K562 (cell line): ENCODE measurements around the gene CDKN3. TPM values are rescaled to one million over a fixed set of nuclear protein-coding genes. Genes with fewer than 3 reads are reported as not detected.

Experiments used
- ATAC-seq: fragments of 200-7000 bp; cut with Tn5 transposase; 3 replicates; pipeline ENCODE4 v1.9.1; 2020; ENCODE audit warnings: moderate library complexity
- BruUV-seq: library from RNA; stranded (reverse); fragments of 400-500 nt; replicated peaks from 2 replicates; lab custom pipeline; 2021; lab: Mats Ljungman, UMichigan
- CTCF ChIA-PET: fragments of 300-600 bp; formaldehyde crosslinking; extraction: SDS; loops from one replicate; lab custom pipeline; 2021; ENCODE audit warnings: low intra/inter-chr PET ratio; lab: Yijun Ruan, JAX
- POLR2A ChIA-PET: fragments of 300-600, 350-650 bp; sonication (Branson Sonifier 250); formaldehyde crosslinking; extraction: SDS; loops from one replicate; lab custom pipeline; 2021; ENCODE audit warnings: antibody characterized with exemption, inconsistent platforms; lab: Yijun Ruan, JAX
- DNase-seq, 4 experiments: peaks; one replicate each; pipeline versions ENCODE4 v3.0.0 to v3.0.0-alpha.2; 2011 to 2018; ENCODE audit warnings: low spot score in 3 of 4, mixed read lengths in 3 of 4; ENCODE audit errors: extremely low read depth in 1 of 4
- FAIRE-seq: peaks from 2 replicates; lab custom pipeline; 2011; peaks lifted over from hg19 to GRCh38; lab: Jason Lieb, UNC
- H2AFZ ChIP-seq: 2 replicates; pipeline ENCODE4 v1.6.0; 2011; ENCODE audit warnings: low read depth, low read length, control low read depth, inconsistent platforms
- H3K27ac ChIP-seq: fragments of 200-600 bp; 3 replicates; pipeline ENCODE4 v1.8.0; 2011; ENCODE audit warnings: low read depth, mild to moderate bottlenecking, control low read depth, inconsistent platforms, low read length, moderate library complexity, mixed read lengths; ENCODE audit errors: extremely low read depth
- H3K27me3 ChIP-seq, 2 experiments: fragments of 300-600 bp in 1 of 2; 2 replicates in 1 of 2; 3 replicates in 1 of 2; pipeline versions ENCODE4 v1.6.0 to v1.8.0; 2011; ENCODE audit warnings: inconsistent platforms in 2 of 2, low read length in 2 of 2, mild to moderate bottlenecking in 1 of 2, mixed read lengths in 1 of 2, moderate library complexity in 1 of 2; ENCODE audit not compliant: control insufficient read depth in 2 of 2, insufficient read depth in 2 of 2
- H3K36me3 ChIP-seq: fragments of 300-600 bp; 3 replicates; pipeline ENCODE4 v1.8.0; 2011; ENCODE audit warnings: mild to moderate bottlenecking, low read length, inconsistent platforms; ENCODE audit not compliant: control insufficient read depth, insufficient read depth
- H3K4me1 ChIP-seq, 2 experiments: fragments of 200-600 bp in 1 of 2; replicated peaks in 1 of 2; 2 replicates in 1 of 2; 3 replicates in 1 of 2; pipeline versions ENCODE4 v1.5.1 to v1.8.0; 2011; ENCODE audit warnings: inconsistent platforms in 2 of 2, low read length in 2 of 2, mild to moderate bottlenecking in 1 of 2, mixed read lengths in 1 of 2, moderate library complexity in 1 of 2; ENCODE audit not compliant: control insufficient read depth in 2 of 2, insufficient read depth in 2 of 2
- H3K4me2 ChIP-seq: 2 replicates; pipeline ENCODE4 v1.6.1; 2011; ENCODE audit warnings: low read length, control low read depth, inconsistent platforms, mixed read lengths; ENCODE audit not compliant: insufficient read depth
- H3K4me3 ChIP-seq: fragments of 200-600 bp; sonication (generic), shearing (Covaris generic); 2 replicates; pipeline ENCODE4 v1.5.1; 2016; ENCODE audit warnings: control low read depth, inconsistent platforms
- H3K79me2 ChIP-seq: fragments of 200-600 bp; 3 replicates; pipeline ENCODE4 v1.8.0; 2011; ENCODE audit warnings: low read length, inconsistent platforms; ENCODE audit not compliant: control insufficient read depth, insufficient read depth
- H3K9ac ChIP-seq, 2 experiments: 2 replicates each; pipeline versions ENCODE4 v1.6.0 to v1.6.1; 2011; ENCODE audit warnings: low read depth in 2 of 2, low read length in 2 of 2, control low read depth in 1 of 2, inconsistent platforms in 1 of 2, mild to moderate bottlenecking in 1 of 2, mixed read lengths in 1 of 2; ENCODE audit not compliant: insufficient read depth in 1 of 2
- H3K9me1 ChIP-seq: one replicate; pipeline ENCODE4 v1.6.0; 2011; ENCODE audit warnings: inconsistent platforms, mild to moderate bottlenecking, low read length, moderate library complexity; ENCODE audit not compliant: control insufficient read depth, insufficient read depth
- H3K9me3 ChIP-seq: replicated peaks from 2 replicates; pipeline ENCODE4 v1.5.1; 2011; ENCODE audit warnings: low read depth, low read length, inconsistent platforms; ENCODE audit not compliant: control insufficient read depth, insufficient read depth
- H4K20me1 ChIP-seq: replicated peaks from 2 replicates; pipeline ENCODE4 v1.6.1; 2011; ENCODE audit warnings: low read length, inconsistent platforms, mixed read lengths; ENCODE audit not compliant: control insufficient read depth, insufficient read depth
- CBX2 ChIP-seq: fragments of 200-600 bp; sonication (generic); IDR thresholded peaks from one replicate; pipeline ENCODE4 v1.6.1; 2012; ENCODE audit warnings: mild to moderate bottlenecking, low read length, inconsistent platforms; ENCODE audit not compliant: insufficient read depth, poor library complexity, severe bottlenecking
- ETS1 ChIP-seq: conservative IDR thresholded peaks from 2 replicates; pipeline ENCODE4 v1.6.1; 2011; ENCODE audit warnings: low read depth, mild to moderate bottlenecking, low read length; ENCODE audit not compliant: control insufficient read depth
- GATA2 ChIP-seq: sonication (generic); formaldehyde crosslinking; IDR thresholded peaks from 2 replicates; pipeline ENCODE4 v1.4.0; 2020; ENCODE audit warnings: mild to moderate bottlenecking, missing genetic modification reagents
- MEF2D ChIP-seq: conservative IDR thresholded peaks from 2 replicates; pipeline ENCODE4 v1.6.1; 2016; ENCODE audit warnings: low read depth, missing genetic modification characterization, missing compliant biosample characterization
- NR2C1 ChIP-seq, 2 experiments: fragments of 450-650 bp; IDR thresholded peaks; 2 replicates each; pipeline ENCODE4 v1.6.1; 2017; ENCODE audit warnings: mild to moderate bottlenecking in 2 of 2, antibody characterized with exemption in 1 of 2, inconsistent platforms in 1 of 2, missing compliant biosample characterization in 1 of 2, missing genetic modification characterization in 1 of 2
- ZBTB12 ChIP-seq: fragments of 250-450 bp; sonication (Bioruptor Pico); IDR thresholded peaks from 2 replicates; pipeline ENCODE4 v1.4.0; 2020
- ZNF444 ChIP-seq: fragments of 250-450 bp; sonication (Bioruptor Pico); IDR thresholded peaks from 2 replicates; pipeline ENCODE4 v1.4.0; 2020; ENCODE audit warnings: mild to moderate bottlenecking, moderate library complexity
- WGBS: fragments of 100-300 bp; shearing (Covaris generic); methylation state at CpG from one replicate; pipeline ENCODE4 v1.1.6; 2016; ENCODE audit warnings: low coverage, mixed read lengths; ENCODE audit not compliant: insufficient coverage; ENCODE audit errors: missing lambda C conversion rate; 5-methylcytosine and 5-hydroxymethylcytosine counted together
- in situ Hi-C: fragments of 300-500 bp; cut with MboI; formaldehyde crosslinking; loops from 4 replicates; pipeline ENCODE4 v1.15.0; 2018; ENCODE audit warnings: inconsistent platforms, mixed read lengths
- intact Hi-C: fragments of 100-400 bp; cut with micrococcal nuclease; formaldehyde crosslinking; loops from 2 replicates; pipeline ENCODE4 v1.14.2; 2022
- polyA plus RNA-seq, 8 experiments: library from polyadenylated mRNA; depleted of rRNA in 4 of 8; stranded (reverse) in 5 of 8; unstranded in 3 of 8; fragments of >200 nt; fragmentation: Nextera tagmentation in 2 of 8; fragmentation: Illumina TruSeq in 1 of 8; extraction: Ambion mirVana in 2 of 8; extraction: Trizol in 1 of 8; gene quantifications; 2 replicates each; pipeline versions ENCODE4 v1.2.1 to v1.2.3, GENCODE V29; 2011 to 2014; ENCODE audit warnings: inconsistent platforms in 1 of 8, missing spikeins in 1 of 8
- total RNA-seq, 7 experiments: library from RNA; depleted of rRNA in 6 of 7; stranded (reverse); fragments of >200 nt in 6 of 7; fragmentation: Illumina TruSeq in 2 of 7; extraction: Trizol in 2 of 7; gene quantifications; 2 replicates each; pipeline versions ENCODE4 v1.2.1 to v1.2.3, GENCODE V29; 2011 to 2021; ENCODE audit warnings: low replicate concordance in 1 of 7

The CDKN3 gene
- total and polyA plus RNA-seq, 9 of the 15 experiments (the other 6 are each of a cell fraction or from before 2014, with no cell fraction given): 41.3 to 128 (median 70.7) TPM

- no peak for TF ChIP-seq ZBTB12 (CRISPR knock-in tag)
- no peak for TF ChIP-seq CBX2
- TF ChIP-seq, all 486 proteins: peak for 0
Observed at GRCh38 chr14:54364555-54365415, 32.0 kb upstream of the CDKN3 start (continued).

GRCh38 chr14:54366736-54367735, 29.8 kb upstream of the CDKN3 start:
- H4K20me1 ChIP-seq: no peaks in the 10 kb centered on the region
- no peak overlapping the region for H3K9ac ChIP-seq
- peak; percentile 49 for FAIRE-seq
- H2AFZ ChIP-seq: peak overlapping the region; percentile 67; the same call in 1 of the 2 replicates
- no peak overlapping the region for H3K4me3 ChIP-seq
- peak in 3 of 4 experiments; percentile 12 to 59 (median 53) for DNase-seq
- H3K9me1 ChIP-seq: no peaks in the 10 kb centered on the region
- POLR2A ChIA-PET: interaction anchor here (0.5 kb wide), 1 partner anchor 406 kb away, joined by 3 read pairs; no protein-coding TSS in a partner anchor
- in situ Hi-C loops: no loop called here
- BruUV-seq: TSS peak; percentile 88
- CTCF ChIA-PET: no interaction called here
- WGBS: 9% methylated on average over 9 of the region's 9 CpGs
- H3K27ac ChIP-seq: no peak overlapping the region
- H3K9me3 ChIP-seq: no peaks in the 10 kb centered on the region
- H3K4me2 ChIP-seq: peak overlapping the region; percentile 35; the same call in 1 of the 2 replicates
- H3K79me2 ChIP-seq: no peaks in the 10 kb centered on the region
- ATAC-seq: peak; percentile 97
- no peaks in the 10 kb centered on the region for H3K4me1 ChIP-seq
- peaks cover 3 to 21% of the 10 kb centered on the region in 2 experiments; a peak in 4 of 5 replicates for H3K27me3 ChIP-seq
- no peaks in the 10 kb centered on the region for H3K36me3 ChIP-seq
- intact Hi-C loops: loop anchor here (2.0 to 10.0 kb wide), 6 partner anchors 54 to 408 kb away; no protein-coding TSS in a partner anchor
- TF ChIP-seq NR2C1 (IDR thresholded peaks at IDR 0.05) (no peak), NR2C1 (tag; IDR thresholded peaks at IDR 0.05) (no peak), MEF2D (no peak), ZNF444 (CRISPR knock-in tag) (no peak), ETS1 (no peak), GATA2 (CRISPR knock-in tag) (peak; percentile 56)
